SK-N-SH (cell line): ENCODE results near the gene DUSP3. TPM values are rescaled to one million over a fixed set of nuclear protein-coding genes. Genes with fewer than 3 reads are reported as not detected.

ENCODE experiments used
- CTCF ChIA-PET: fragments of 300-600, 350-600 bp; formaldehyde crosslinking; extraction: SDS; loops from one replicate; lab custom pipeline; 2021; lab: Yijun Ruan, JAX
- POLR2A ChIA-PET: fragments of 350-600 bp; sonication (Branson Sonifier 250); formaldehyde crosslinking; extraction: SDS; loops from one replicate; lab custom pipeline; 2020; ENCODE audit warnings: antibody characterized with exemption, inconsistent platforms; lab: Yijun Ruan, JAX
- DNase-seq: peaks from one replicate; pipeline ENCODE4 v3.0.0; 2012
- H2AFZ ChIP-seq: fragments of 200-600 bp; sonication (generic); 2 replicates; pipeline ENCODE4 v1.8.1; 2016; ENCODE audit warnings: antibody characterized with exemption, mild to moderate bottlenecking, low read depth
- H3F3A ChIP-seq: fragments of 200-600 bp; sonication (generic); replicated peaks from 2 replicates; pipeline ENCODE3; 2016; ENCODE audit warnings: antibody characterized with exemption, mild to moderate bottlenecking; ENCODE audit not compliant: insufficient read depth
- H3K27ac ChIP-seq, 2 experiments: fragments of 200-500 bp in 1 of 2; fragments of 200-600 bp in 1 of 2; sonication (Bioruptor generic) in 1 of 2; sonication (generic), shearing (Covaris generic) in 1 of 2; 2 replicates each; pipeline versions ENCODE4 v1.5.1 to v1.6.1; 2014 to 2016; ENCODE audit warnings: low read depth in 2 of 2, inconsistent platforms in 1 of 2, low read length in 1 of 2, mild to moderate bottlenecking in 1 of 2, mixed read lengths in 1 of 2
- H3K27me3 ChIP-seq: fragments of 200-600 bp; sonication (generic), shearing (Covaris generic); 2 replicates; pipeline ENCODE4 v1.6.1; 2016; ENCODE audit warnings: mixed run types; ENCODE audit not compliant: insufficient read depth
- H3K36me3 ChIP-seq, 2 experiments: fragments of 200-500 bp in 1 of 2; fragments of 200-600 bp in 1 of 2; sonication (Bioruptor generic) in 1 of 2; sonication (generic) in 1 of 2; replicated peaks in 1 of 2; 2 replicates each; pipeline versions ENCODE3 to v1.5.1; 2014 to 2016; ENCODE audit warnings: low read length in 1 of 2, mild to moderate bottlenecking in 1 of 2; ENCODE audit not compliant: insufficient read depth in 2 of 2, control insufficient read depth in 1 of 2
- H3K4me1 ChIP-seq, 2 experiments: fragments of 200-500 bp in 1 of 2; fragments of 200-600 bp in 1 of 2; sonication (Bioruptor generic) in 1 of 2; sonication (generic), shearing (Covaris generic) in 1 of 2; 2 replicates each; pipeline versions ENCODE4 v1.5.1 to v1.6.1; 2014 to 2016; ENCODE audit warnings: low read depth in 1 of 2, low read length in 1 of 2, mixed run types in 1 of 2; ENCODE audit not compliant: insufficient read depth in 2 of 2, control insufficient read depth in 1 of 2
- H3K4me2 ChIP-seq: fragments of 200-600 bp; sonication (generic), shearing (Covaris generic); 2 replicates; pipeline ENCODE4 v1.6.1; 2017; ENCODE audit warnings: mixed run types
- H3K4me3 ChIP-seq, 2 experiments: fragments of 200-500 bp in 1 of 2; fragments of 200-600 bp in 1 of 2; sonication (Bioruptor generic) in 1 of 2; sonication (generic), shearing (Covaris generic) in 1 of 2; 2 replicates each; pipeline versions ENCODE4 v1.5.1 to v1.8.1; 2014 to 2016; ENCODE audit warnings: low read depth in 2 of 2, inconsistent platforms in 1 of 2, low read length in 1 of 2, mild to moderate bottlenecking in 1 of 2, mixed read lengths in 1 of 2, moderate library complexity in 1 of 2
- H3K79me2 ChIP-seq: fragments of 200-600 bp; sonication (generic); 2 replicates; pipeline ENCODE4 v1.8.1; 2017; ENCODE audit warnings: mild to moderate bottlenecking; ENCODE audit not compliant: insufficient read depth
- H3K9ac ChIP-seq: fragments of 200-600 bp; sonication (generic); 2 replicates; pipeline ENCODE4 v1.6.1; 2017; ENCODE audit warnings: mixed run types
- H3K9me2 ChIP-seq: fragments of 200-600 bp; sonication (generic); 2 replicates; pipeline ENCODE4 v1.6.1; 2017; ENCODE audit warnings: mixed run types
- H3K9me3 ChIP-seq: fragments of 200-600 bp; sonication (generic); 2 replicates; pipeline ENCODE4 v1.6.1; 2017; ENCODE audit warnings: mixed run types, mild to moderate bottlenecking, moderate library complexity
- H4K20me1 ChIP-seq: fragments of 200-600 bp; sonication (generic); 2 replicates; pipeline ENCODE4 v1.6.1; 2017; ENCODE audit warnings: mild to moderate bottlenecking, mixed run types; ENCODE audit not compliant: insufficient read depth
- ELF1 ChIP-seq: IDR thresholded peaks from 2 replicates; pipeline ENCODE4 v1.4.0; 2012
- EP300 ChIP-seq, 2 experiments: IDR thresholded peaks; 2 replicates each; pipeline versions ENCODE4 v1.4.0 to v1.6.1; 2012; ENCODE audit warnings: borderline replicate concordance in 1 of 2, low read depth in 1 of 2, low read length in 1 of 2
- EZH2phosphoT487 ChIP-seq: fragments of 200-600 bp; sonication (generic); IDR thresholded peaks from 2 replicates; pipeline ENCODE4 v1.6.1; 2017; ENCODE audit warnings: low read depth, mixed run types, mild to moderate bottlenecking, antibody characterized with exemption, moderate library complexity, borderline replicate concordance
- FOSL2 ChIP-seq: IDR thresholded peaks from 2 replicates; pipeline ENCODE4 v1.4.0; 2012; ENCODE audit warnings: low read depth, mild to moderate bottlenecking, moderate library complexity, borderline replicate concordance
- FOXJ3 ChIP-seq: sonication (generic); formaldehyde crosslinking; IDR thresholded peaks from 2 replicates; pipeline ENCODE4 v1.5.1; 2020; ENCODE audit warnings: mild to moderate bottlenecking, missing genetic modification reagents
- FOXM1 ChIP-seq: IDR thresholded peaks from 2 replicates; pipeline ENCODE4 v1.4.0; 2012; ENCODE audit warnings: low read depth, mild to moderate bottlenecking
- GABPA ChIP-seq: IDR thresholded peaks from 2 replicates; pipeline ENCODE4 v1.4.0; 2012; ENCODE audit warnings: low read depth, mild to moderate bottlenecking
- JUND ChIP-seq: IDR thresholded peaks from 2 replicates; pipeline ENCODE4 v1.4.0; 2012
- MEF2A ChIP-seq: IDR thresholded peaks from 2 replicates; pipeline ENCODE4 v1.4.0; 2012; ENCODE audit warnings: low read depth, borderline replicate concordance
- NFIC ChIP-seq: IDR thresholded peaks from 2 replicates; pipeline ENCODE4 v1.4.0; 2012; ENCODE audit warnings: borderline replicate concordance
- POLR2AphosphoS5 ChIP-seq: IDR thresholded peaks from 2 replicates; pipeline ENCODE4 v1.6.1; 2012; ENCODE audit warnings: low read depth, low read length
- RAD21 ChIP-seq: IDR thresholded peaks from 2 replicates; pipeline ENCODE4 v1.6.1; 2012; ENCODE audit warnings: mild to moderate bottlenecking, low read length
- RCOR1 ChIP-seq: fragments of 150-350 bp; IDR thresholded peaks from 2 replicates; pipeline ENCODE4 v1.6.1; 2017; ENCODE audit warnings: antibody characterized with exemption, low read length
- RFX5 ChIP-seq: IDR thresholded peaks from 2 replicates; pipeline ENCODE4 v1.6.1; 2012; ENCODE audit warnings: mild to moderate bottlenecking, improper control_type of control experiment, low read length
- RXRA ChIP-seq: IDR thresholded peaks from 2 replicates; pipeline ENCODE4 v1.4.0; 2012; ENCODE audit warnings: low read depth, mild to moderate bottlenecking, borderline replicate concordance
- SMC3 ChIP-seq: IDR thresholded peaks from 2 replicates; pipeline ENCODE4 v1.6.1; 2012; ENCODE audit warnings: low read depth, low read length, improper control_type of control experiment
- YY1 ChIP-seq: IDR thresholded peaks from 2 replicates; pipeline ENCODE4 v1.4.0; 2012; ENCODE audit warnings: low read depth, mild to moderate bottlenecking
- WGBS: methylation state at CpG from one replicate; pipeline ENCODE4 v1.1.6; 2017; ENCODE audit warnings: low lambda C conversion rate; 5-methylcytosine and 5-hydroxymethylcytosine counted together
- polyA plus RNA-seq, 3 experiments: library from polyadenylated mRNA; depleted of rRNA; stranded (reverse); fragments of >200 nt; gene quantifications; 2 replicates each; pipeline ENCODE4 v1.2.3, GENCODE V29; 2012
- TF ChIP-seq, protein P1 (sequence below): fragments of 150-350 bp; IDR thresholded peaks from 2 replicates; pipeline ENCODE4 v1.6.1; 2016; ENCODE audit warnings: mild to moderate bottlenecking, low read depth, low read length
- TF ChIP-seq, protein P2 (sequence below): fragments of 200-600 bp; sonication (generic); IDR thresholded peaks from 2 replicates; pipeline ENCODE4 v1.6.1; 2017; ENCODE audit warnings: antibody characterized with exemption, mild to moderate bottlenecking, moderate library complexity

The DUSP3 gene
- polyA plus RNA-seq, 1 of the 3 experiments (the other 2 are of a cell fraction), result 31.5 TPM

DNA sequence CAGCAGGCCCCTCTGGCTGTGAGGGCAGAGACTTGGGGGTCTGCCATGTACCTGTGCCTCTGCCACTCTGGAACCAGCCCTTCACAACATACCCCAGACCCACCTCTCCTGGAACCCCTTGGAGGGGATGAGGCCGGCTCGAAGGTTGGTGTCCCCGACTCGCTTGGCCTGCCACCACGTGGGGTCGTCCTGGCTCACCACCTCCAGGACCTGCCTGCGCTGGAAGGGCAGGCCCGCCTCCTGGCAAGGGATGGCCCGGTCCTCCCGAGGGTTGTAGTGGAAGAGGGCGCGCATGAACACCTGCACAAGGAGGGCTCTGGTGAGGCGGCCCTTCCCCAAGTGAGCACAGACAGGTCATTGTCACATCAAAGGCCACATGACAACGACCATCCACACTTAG lies 42.0 kb upstream of the DUSP3 start:
- Histone ChIP-seq H3K79me2 (no peaks in the 10 kb centered on the region), H3K9me2 (no peaks in the 10 kb centered on the region), H3K4me3 (no peak overlapping the region), H3K27ac (no peak overlapping the region), H3K36me3 (peaks cover 3 to 18% of the 10 kb centered on the region in 2 experiments), H3F3A (no peaks in the 10 kb centered on the region), H3K9ac (no peak overlapping the region), H2AFZ (no peak overlapping the region), H3K4me1 (peaks cover 0 to 5% of the 10 kb centered on the region in 2 experiments; a peak in 1 of 4 replicates), H3K4me2 (no peak overlapping the region), H3K9me3 (no peaks in the 10 kb centered on the region), H4K20me1 (no peaks in the 10 kb centered on the region), H3K27me3 (no peaks in the 10 kb centered on the region)
- TF ChIP-seq EZH2phosphoT487, result no peak
- DNase-seq, result no peak
- ChIA-PET POLR2A (no interaction called here), CTCF (no interaction called here)
- WGBS, result 100% methylated on average over 1 of the region's 14 CpGs

DNA sequence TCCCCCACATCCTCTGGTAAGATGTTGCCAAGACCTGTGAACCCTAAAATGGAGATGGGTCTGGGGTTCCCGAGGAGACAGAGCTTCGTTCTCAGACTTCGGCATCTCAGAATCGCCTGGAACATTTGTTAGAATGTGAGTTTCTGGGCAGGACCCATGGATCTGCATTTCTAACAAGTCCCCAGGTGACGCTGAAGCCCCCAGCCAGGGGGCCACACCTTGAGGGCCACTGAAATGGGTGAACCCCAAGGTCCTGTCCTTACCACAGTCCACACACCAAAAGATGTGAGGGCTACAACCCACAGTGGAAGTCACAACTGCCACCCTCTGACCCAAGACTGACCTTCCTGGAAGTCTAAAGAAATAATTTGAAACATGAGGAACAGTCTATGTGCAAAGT lies 40.2 kb upstream of the DUSP3 start:
- no peak overlapping the region for H3K27ac ChIP-seq
- H3K27me3 ChIP-seq, result no peaks in the 10 kb centered on the region
- H3K4me1 ChIP-seq, result peaks cover 5 to 8% of the 10 kb centered on the region in 2 experiments; a peak in 2 of 4 replicates
- H3K36me3 ChIP-seq, result peaks cover 1 to 24% of the 10 kb centered on the region in 2 experiments
- POLR2A ChIA-PET, result interaction anchor here (1.1 kb wide), 1 partner anchor 14 kb away, joined by 4 read pairs; the partner anchor contains the start of gene MPP3
- H3F3A ChIP-seq, result no peaks in the 10 kb centered on the region
- H2AFZ ChIP-seq, result no peak overlapping the region
- H4K20me1 ChIP-seq, result no peaks in the 10 kb centered on the region
- no peak for TF ChIP-seq FOSL2
- TF ChIP-seq RAD21, result no peak
- no peak for TF ChIP-seq FOXM1
- TF ChIP-seq EP300 (IDR thresholded peaks at IDR 0.05; ENCODE audit: borderline replicate concordance in 1 of 2, low read depth in 1 of 2, low read length in 1 of 2), result no peak
- TF ChIP-seq JUND, result no peak
- TF ChIP-seq YY1, result no peak
- no peak for TF ChIP-seq RFX5
- TF ChIP-seq RXRA, result no peak
- TF ChIP-seq FOXJ3 (CRISPR knock-in tag), result no peak
- TF ChIP-seq, protein P1, sequence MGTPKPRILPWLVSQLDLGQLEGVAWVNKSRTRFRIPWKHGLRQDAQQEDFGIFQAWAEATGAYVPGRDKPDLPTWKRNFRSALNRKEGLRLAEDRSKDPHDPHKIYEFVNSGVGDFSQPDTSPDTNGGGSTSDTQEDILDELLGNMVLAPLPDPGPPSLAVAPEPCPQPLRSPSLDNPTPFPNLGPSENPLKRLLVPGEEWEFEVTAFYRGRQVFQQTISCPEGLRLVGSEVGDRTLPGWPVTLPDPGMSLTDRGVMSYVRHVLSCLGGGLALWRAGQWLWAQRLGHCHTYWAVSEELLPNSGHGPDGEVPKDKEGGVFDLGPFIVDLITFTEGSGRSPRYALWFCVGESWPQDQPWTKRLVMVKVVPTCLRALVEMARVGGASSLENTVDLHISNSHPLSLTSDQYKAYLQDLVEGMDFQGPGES, result no peak
- TF ChIP-seq RCOR1, result no peak
- no peak for TF ChIP-seq SMC3
- TF ChIP-seq ELF1, result no peak
- no peak for TF ChIP-seq GABPA
- TF ChIP-seq MEF2A, result no peak
- TF ChIP-seq NFIC, result no peak
- TF ChIP-seq EZH2phosphoT487, result no peak
- TF ChIP-seq POLR2AphosphoS5, result no peak
- TF ChIP-seq, protein P2, sequence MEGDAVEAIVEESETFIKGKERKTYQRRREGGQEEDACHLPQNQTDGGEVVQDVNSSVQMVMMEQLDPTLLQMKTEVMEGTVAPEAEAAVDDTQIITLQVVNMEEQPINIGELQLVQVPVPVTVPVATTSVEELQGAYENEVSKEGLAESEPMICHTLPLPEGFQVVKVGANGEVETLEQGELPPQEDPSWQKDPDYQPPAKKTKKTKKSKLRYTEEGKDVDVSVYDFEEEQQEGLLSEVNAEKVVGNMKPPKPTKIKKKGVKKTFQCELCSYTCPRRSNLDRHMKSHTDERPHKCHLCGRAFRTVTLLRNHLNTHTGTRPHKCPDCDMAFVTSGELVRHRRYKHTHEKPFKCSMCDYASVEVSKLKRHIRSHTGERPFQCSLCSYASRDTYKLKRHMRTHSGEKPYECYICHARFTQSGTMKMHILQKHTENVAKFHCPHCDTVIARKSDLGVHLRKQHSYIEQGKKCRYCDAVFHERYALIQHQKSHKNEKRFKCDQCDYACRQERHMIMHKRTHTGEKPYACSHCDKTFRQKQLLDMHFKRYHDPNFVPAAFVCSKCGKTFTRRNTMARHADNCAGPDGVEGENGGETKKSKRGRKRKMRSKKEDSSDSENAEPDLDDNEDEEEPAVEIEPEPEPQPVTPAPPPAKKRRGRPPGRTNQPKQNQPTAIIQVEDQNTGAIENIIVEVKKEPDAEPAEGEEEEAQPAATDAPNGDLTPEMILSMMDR, result no peak
- TF ChIP-seq, all 33 proteins: peak for 0
- H3K9me2 ChIP-seq, result no peaks in the 10 kb centered on the region
- no peak for DNase-seq
- CTCF ChIA-PET, result interaction anchor here (0.9 to 2.5 kb wide), 3 partner anchors 18 to 105 kb away, joined by 3 to 11 read pairs (median 4); partner anchors contain the start of gene CD300LG
- H3K79me2 ChIP-seq, result no peaks in the 10 kb centered on the region
- 91% methylated on average over 5 of the region's 5 CpGs for WGBS
- no peaks in the 10 kb centered on the region for H3K9me3 ChIP-seq
- H3K9ac ChIP-seq, result no peak overlapping the region
- no peak overlapping the region for H3K4me3 ChIP-seq
- no peak overlapping the region for H3K4me2 ChIP-seq
